Measurements from ENCODE around the gene RAP2B. TPM values are rescaled to one million over a fixed set of nuclear protein-coding genes. Genes with fewer than 3 reads are reported as not detected.

RAP2B gene
- total RNA-seq, 1 experiment from 2014 or later, result 18.2 TPM

DNA sequence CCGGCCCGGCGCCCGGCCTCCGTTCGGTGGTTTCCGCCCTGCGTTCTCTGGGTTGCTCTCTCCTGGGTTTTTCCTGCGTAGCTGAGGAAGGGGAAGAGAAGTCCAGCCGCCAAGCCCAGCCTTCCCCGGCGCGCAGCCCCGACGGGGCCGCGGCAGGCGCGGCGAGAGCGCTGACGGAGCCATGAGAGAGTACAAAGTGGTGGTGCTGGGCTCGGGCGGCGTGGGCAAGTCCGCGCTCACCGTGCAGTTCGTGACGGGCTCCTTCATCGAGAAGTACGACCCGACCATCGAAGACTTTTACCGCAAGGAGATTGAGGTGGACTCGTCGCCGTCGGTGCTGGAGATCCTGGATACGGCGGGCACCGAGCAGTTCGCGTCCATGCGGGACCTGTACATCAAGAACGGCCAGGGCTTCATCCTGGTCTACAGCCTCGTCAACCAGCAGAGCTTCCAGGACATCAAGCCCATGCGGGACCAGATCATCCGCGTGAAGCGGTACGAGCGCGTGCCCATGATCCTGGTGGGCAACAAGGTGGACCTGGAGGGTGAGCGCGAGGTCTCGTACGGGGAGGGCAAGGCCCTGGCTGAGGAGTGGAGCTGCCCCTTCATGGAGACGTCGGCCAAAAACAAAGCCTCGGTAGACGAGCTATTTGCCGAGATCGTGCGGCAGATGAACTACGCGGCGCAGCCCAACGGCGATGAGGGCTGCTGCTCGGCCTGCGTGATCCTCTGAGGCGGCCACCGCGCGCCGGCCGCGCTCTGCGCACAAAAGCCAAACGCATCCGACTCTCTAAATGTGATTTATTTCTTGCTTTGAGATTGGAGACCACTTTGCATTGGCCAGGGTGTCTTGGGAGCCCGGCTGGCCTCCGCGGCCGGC is 727 bp downstream of the RAP2B start:
- no peaks in the 10 kb centered on the region for H3K79me1 ChIP-seq (ENCODE audit: insufficient read depth, low read depth, low read length, poor library complexity, severe bottlenecking)
- H3K9me3 ChIP-seq (ENCODE audit: control insufficient read depth, low read depth, low read length), result no peaks in the 10 kb centered on the region
- no peak overlapping the region for H2BK5ac ChIP-seq (ENCODE audit: insufficient read length, low read length)
- H3T11ph ChIP-seq (ENCODE audit: low read length), result no peak overlapping the region
- no peak overlapping the region for H2BK120ac ChIP-seq (ENCODE audit: low read depth, low read length, poor library complexity, severe bottlenecking)
- H3K79me2 ChIP-seq (ENCODE audit: insufficient read depth, low read length), result peaks cover 14% of the 10 kb centered on the region; the same call in 1 of the 2 replicates
- peak overlapping the region; percentile 39 for H3K18ac ChIP-seq (ENCODE audit: insufficient read length, low read depth, low read length)
- H2BK20ac ChIP-seq (ENCODE audit: low read depth, low read length, poor library complexity, severe bottlenecking), result no peak overlapping the region
- H2BK12ac ChIP-seq (ENCODE audit: insufficient read length, low read depth, low read length), result no peak overlapping the region
- Mint-ChIP-seq H3K4me3 (peak overlapping the region; percentile 94 to 99), H3K4me1 (peaks cover 40 to 42% of the 10 kb centered on the region in 2 experiments), H3K36me3 (ENCODE audit: insufficient read depth in 1 of 3, low read depth in 3 of 3) (peaks cover 0 to 5% (median 3%) of the 10 kb centered on the region in 3 experiments; a peak in 3 of 7 replicates), H3K27me3 (ENCODE audit: low read depth) (peaks cover 2% of the 10 kb centered on the region; the same call in 1 of the 2 replicates), H3K9me3 (no peaks in the 10 kb centered on the region), H3K27ac (peak overlapping the region in 2 of 3 experiments; percentile 67 to 90; a peak in 3 of 7 replicates)
- no peak overlapping the region for H3K4ac ChIP-seq (ENCODE audit: low read depth, low read length)
- H3K27me3 ChIP-seq (ENCODE audit: insufficient read depth, low read length), result no peaks in the 10 kb centered on the region
- no peak overlapping the region for H4K5ac ChIP-seq (ENCODE audit: insufficient read length, low read depth, low read length)
- H3K9ac ChIP-seq (ENCODE audit: extremely low read depth, insufficient read length, low read length), result peak overlapping the region; percentile 90
- no peaks in the 10 kb centered on the region for H3K4me1 ChIP-seq (ENCODE audit: insufficient read depth, low read length)
- H3K23me2 ChIP-seq (ENCODE audit: insufficient read length, low read depth, low read length, poor library complexity, severe bottlenecking), result peaks cover 14% of the 10 kb centered on the region
- H2BK15ac ChIP-seq (ENCODE audit: low read depth, low read length), result no peak overlapping the region; the same call in 1 of the 2 replicates
- no peak overlapping the region for H2AK5ac ChIP-seq (ENCODE audit: insufficient read length, low read length)
- no peak overlapping the region for H2AFZ ChIP-seq (ENCODE audit: low read length)
- TF ChIP-seq, protein P1, sequence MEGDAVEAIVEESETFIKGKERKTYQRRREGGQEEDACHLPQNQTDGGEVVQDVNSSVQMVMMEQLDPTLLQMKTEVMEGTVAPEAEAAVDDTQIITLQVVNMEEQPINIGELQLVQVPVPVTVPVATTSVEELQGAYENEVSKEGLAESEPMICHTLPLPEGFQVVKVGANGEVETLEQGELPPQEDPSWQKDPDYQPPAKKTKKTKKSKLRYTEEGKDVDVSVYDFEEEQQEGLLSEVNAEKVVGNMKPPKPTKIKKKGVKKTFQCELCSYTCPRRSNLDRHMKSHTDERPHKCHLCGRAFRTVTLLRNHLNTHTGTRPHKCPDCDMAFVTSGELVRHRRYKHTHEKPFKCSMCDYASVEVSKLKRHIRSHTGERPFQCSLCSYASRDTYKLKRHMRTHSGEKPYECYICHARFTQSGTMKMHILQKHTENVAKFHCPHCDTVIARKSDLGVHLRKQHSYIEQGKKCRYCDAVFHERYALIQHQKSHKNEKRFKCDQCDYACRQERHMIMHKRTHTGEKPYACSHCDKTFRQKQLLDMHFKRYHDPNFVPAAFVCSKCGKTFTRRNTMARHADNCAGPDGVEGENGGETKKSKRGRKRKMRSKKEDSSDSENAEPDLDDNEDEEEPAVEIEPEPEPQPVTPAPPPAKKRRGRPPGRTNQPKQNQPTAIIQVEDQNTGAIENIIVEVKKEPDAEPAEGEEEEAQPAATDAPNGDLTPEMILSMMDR (conservative IDR thresholded peaks at IDR 0.05), result no peak
- no peak overlapping the region for H3K23ac ChIP-seq (ENCODE audit: insufficient read length, low read depth, low read length)
- H3K14ac ChIP-seq (ENCODE audit: insufficient read depth, low read length), result peak overlapping the region; percentile 89
- peak; percentile 37 for DNase-seq
- no peak overlapping the region for H3K56ac ChIP-seq (ENCODE audit: insufficient read length, low read depth, low read length)
- H3K4me2 ChIP-seq (ENCODE audit: insufficient read depth, insufficient read length, low read length), result peak overlapping the region; percentile 56
- no peaks in the 10 kb centered on the region for H4K20me1 ChIP-seq (ENCODE audit: control insufficient read depth, insufficient read depth, insufficient read length)
- no peak overlapping the region for H3K27ac ChIP-seq (ENCODE audit: insufficient read length, low read depth, low read length)
- no peak overlapping the region for H4K91ac ChIP-seq (ENCODE audit: insufficient read length, low read depth, low read length)
- no peak overlapping the region for H4K8ac ChIP-seq (replicated peaks; ENCODE audit: insufficient read length, low read depth, low read length)
- no CpG with 5 or more reads among the region's 86 CpGs for WGBS (ENCODE audit: extremely low coverage, insufficient read length, low lambda C conversion rate)

Measured in H9 (cell line).